Fibroblast of lung (primary cell): ENCODE measurements around the gene SP8.
A peak's percentile ranks its signal among the peaks of the same experiment; 100 is the strongest.

Experiments
- EZH2 ChIP-seq: IDR thresholded peaks from 2 replicates; pipeline ENCODE4 v1.5.1; 2012; ENCODE audit warnings: low read length, control low read depth, mild to moderate bottlenecking; ENCODE audit errors: missing control alignments
- TF ChIP-seq, protein P1 (sequence below), 2 donors: IDR thresholded peaks in 1 of 2; conservative IDR thresholded peaks in 1 of 2; 1 replicate in 1 of 2; 2 replicates in 1 of 2; pipeline ENCODE4 v1.5.1; 2011 to 2012; ENCODE audit warnings: low read length in 2 of 2, control low read depth in 1 of 2, inconsistent platforms in 1 of 2, low read depth in 1 of 2, mild to moderate bottlenecking in 1 of 2

DNA sequence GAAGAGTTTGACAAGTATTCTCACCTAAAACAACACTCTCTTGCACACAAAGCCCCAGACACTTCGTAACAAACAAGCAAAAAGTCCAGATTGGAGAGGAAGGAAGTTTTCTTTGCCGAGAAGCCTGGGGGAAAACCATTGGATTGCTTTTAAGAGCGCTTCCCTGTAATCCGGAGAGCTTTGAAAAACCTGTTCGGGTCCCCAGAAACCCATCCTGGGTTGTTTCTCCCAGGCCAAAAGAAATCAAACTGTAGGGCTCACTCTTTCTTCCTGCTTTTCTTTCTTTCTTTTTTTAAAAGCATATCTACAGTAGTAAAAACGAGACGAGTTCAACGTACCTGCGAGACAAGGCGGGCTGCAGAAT is 655 bp downstream of the SP8 start:
- TF ChIP-seq, protein P1, sequence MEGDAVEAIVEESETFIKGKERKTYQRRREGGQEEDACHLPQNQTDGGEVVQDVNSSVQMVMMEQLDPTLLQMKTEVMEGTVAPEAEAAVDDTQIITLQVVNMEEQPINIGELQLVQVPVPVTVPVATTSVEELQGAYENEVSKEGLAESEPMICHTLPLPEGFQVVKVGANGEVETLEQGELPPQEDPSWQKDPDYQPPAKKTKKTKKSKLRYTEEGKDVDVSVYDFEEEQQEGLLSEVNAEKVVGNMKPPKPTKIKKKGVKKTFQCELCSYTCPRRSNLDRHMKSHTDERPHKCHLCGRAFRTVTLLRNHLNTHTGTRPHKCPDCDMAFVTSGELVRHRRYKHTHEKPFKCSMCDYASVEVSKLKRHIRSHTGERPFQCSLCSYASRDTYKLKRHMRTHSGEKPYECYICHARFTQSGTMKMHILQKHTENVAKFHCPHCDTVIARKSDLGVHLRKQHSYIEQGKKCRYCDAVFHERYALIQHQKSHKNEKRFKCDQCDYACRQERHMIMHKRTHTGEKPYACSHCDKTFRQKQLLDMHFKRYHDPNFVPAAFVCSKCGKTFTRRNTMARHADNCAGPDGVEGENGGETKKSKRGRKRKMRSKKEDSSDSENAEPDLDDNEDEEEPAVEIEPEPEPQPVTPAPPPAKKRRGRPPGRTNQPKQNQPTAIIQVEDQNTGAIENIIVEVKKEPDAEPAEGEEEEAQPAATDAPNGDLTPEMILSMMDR (conservative IDR thresholded peaks at IDR 0.05 in 1 of 2, IDR thresholded peaks at IDR 0.05 in 1 of 2; ENCODE audit: low read depth in 1 of 2, low read length in 2 of 2), result no peak
- peak; percentile 74 for TF ChIP-seq EZH2
